Activated T-helper 17 cell treated with anti-CD3 and anti-CD28 coated beads, Interleukin-2, amount 50 U/mL, for 72 hours (primary cell): ENCODE data around the gene TOB1. TPM values are rescaled to one million over a fixed set of nuclear protein-coding genes. Genes with fewer than 3 reads are reported as not detected.
"Not testable (repeated sequence)": the region's sequence is repeated elsewhere in the genome, so short reads cannot be mapped to it uniquely, and the experiment has no call there.

Experiments used
- ATAC-seq: fragments of 150-1000 bp; cut with Tn5 transposase; replicated peaks from 2 replicates; pipeline ENCODE4 v1.10.0; 2021; ENCODE audit warnings: mild to moderate bottlenecking, moderate library complexity
- H3K27ac Mint-ChIP-seq: one replicate; pipeline ENCODE4 v1.8.0; 2022; ENCODE audit warnings: mixed read lengths
- H3K27me3 Mint-ChIP-seq: one replicate; pipeline ENCODE4 v1.8.0; 2022; ENCODE audit warnings: mixed read lengths
- H3K36me3 Mint-ChIP-seq: one replicate; pipeline ENCODE4 v1.8.0; 2022; ENCODE audit warnings: low read depth, mild to moderate bottlenecking, mixed read lengths
- H3K4me1 Mint-ChIP-seq: one replicate; pipeline ENCODE4 v1.8.0; 2022; ENCODE audit warnings: mixed read lengths
- H3K4me3 Mint-ChIP-seq: one replicate; pipeline ENCODE4 v1.8.0; 2022; ENCODE audit warnings: mild to moderate bottlenecking, mixed read lengths
- H3K9me3 Mint-ChIP-seq: one replicate; pipeline ENCODE4 v1.8.0; 2022; ENCODE audit warnings: mixed read lengths
- total RNA-seq, 2 donors: library from RNA; stranded (reverse); gene quantifications; one replicate each; pipeline ENCODE4 v1.2.3, GENCODE V29; 2022

Gene TOB1
- total RNA-seq, 2 donors from 2014 or later: 33.1 to 40.8 TPM

DNA sequence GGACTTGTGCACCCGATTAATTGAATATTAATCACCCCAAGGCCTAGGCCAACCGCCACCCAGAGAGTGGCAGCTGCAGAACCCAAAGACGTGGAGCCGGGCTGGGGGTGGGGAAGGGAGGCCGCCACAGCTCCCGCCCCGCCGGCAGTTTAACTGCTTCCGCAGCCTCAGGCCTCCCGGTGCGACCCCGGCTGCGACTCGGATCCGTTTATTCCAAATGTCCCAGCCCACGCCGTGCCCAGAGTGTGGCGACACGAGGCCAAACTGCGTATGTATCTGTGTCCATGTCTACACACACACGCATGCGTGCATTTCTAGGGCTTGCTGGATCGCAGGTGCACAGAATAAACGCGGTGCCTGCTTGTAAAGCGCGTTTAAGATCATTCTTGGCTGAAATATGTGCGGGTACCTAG lies 802 bp upstream of the TOB1 start:
- Mint-ChIP-seq H3K4me1 (peaks cover 33% of the 10 kb centered on the region), H3K27ac (peak overlapping the region; percentile 96), H3K9me3 (no peaks in the 10 kb centered on the region), H3K27me3 (no peaks in the 10 kb centered on the region), H3K4me3 (peak overlapping the region; percentile 88), H3K36me3 (peaks cover 32% of the 10 kb centered on the region)
- ATAC-seq: peak; percentile 23

DNA sequence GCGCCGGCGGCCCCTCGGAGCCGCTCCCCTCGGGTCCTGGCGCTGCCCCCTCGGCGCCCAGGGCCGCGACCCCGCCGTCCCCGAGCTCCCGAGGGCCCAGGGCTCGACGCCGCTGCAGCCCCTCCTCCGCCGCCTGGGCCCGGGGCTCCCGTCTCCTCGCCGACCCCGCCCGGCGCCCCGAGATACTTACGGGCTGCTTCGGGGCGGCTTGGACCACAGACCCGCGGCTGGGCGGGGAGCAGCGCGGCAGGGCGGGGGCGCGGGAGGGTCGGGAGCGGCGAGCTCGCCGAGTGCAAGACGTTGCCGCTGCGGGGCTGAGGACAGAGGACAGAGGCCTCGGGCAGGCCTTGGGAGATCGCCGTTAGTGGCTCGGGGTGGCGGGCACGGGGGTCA lies 290 bp downstream of the TOB1 start:
- Mint-ChIP-seq H3K27ac (no peak overlapping the region), H3K27me3 (no peaks in the 10 kb centered on the region), H3K9me3 (no peaks in the 10 kb centered on the region), H3K36me3 (peaks cover 43% of the 10 kb centered on the region), H3K4me1 (peaks cover 34% of the 10 kb centered on the region), H3K4me3 (peak overlapping the region; percentile 88)
- ATAC-seq: peak; percentile 9

DNA sequence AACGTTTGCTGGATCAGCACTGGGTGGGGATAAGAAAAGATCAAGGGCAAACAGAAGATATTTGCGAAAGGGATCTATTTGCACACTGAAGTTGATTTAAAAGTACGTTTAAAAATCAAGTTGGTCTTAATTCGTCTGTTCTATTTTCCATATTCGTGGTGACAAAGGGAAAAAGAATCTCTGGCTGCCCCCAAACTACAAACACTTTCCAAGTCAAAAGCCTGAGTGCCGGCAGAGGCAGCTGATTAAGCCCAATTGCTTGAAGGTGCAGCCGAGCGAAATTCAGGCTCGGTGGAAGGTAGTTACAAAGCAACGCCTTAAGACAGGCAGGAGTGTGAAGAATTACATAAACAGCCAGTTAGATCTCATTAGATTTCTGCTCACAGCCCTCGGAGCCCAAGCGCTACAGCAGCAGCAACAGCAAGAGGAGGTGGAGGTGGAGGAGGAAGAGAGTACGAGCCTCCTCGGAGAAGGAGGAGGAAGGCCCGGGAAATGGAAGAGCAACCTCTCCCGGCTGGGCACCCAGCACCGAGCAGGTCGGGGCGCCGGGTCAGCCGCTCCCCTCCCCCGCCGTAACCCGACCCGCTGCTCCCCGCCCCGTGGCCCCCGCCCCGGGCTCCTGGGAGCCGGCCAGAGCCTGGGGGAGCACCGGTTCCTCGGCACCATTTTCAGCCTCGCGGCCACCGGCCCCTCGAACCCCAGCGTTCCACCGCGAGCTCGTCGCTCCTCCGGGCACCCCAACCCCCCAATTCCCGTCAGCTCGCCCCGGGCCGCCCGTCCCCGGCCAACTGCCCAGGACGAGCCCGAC lies 890 bp downstream of the TOB1 start:
- Mint-ChIP-seq H3K27me3 (no peaks in the 10 kb centered on the region), H3K27ac (peak overlapping the region; percentile 92), H3K4me1 (peaks cover 34% of the 10 kb centered on the region), H3K4me3 (peak overlapping the region; percentile 90), H3K9me3 (no peaks in the 10 kb centered on the region), H3K36me3 (peaks cover 43% of the 10 kb centered on the region)
- peak; percentile 3 for ATAC-seq

DNA sequence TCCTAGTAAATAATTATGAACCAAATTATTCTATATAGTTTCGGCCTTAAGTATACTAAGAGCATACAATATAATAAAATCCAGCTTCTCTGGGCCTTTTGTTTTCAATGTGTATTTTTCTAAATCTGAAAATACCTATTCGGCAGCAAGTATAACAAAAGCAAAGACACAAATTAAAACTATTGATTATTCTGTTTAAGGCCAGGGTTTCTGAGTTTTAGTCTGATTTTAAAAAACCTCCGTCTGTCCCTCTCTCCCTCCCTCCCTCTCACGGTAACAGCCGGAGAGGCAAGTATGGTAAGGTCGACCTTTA lies 1.5 kb downstream of the TOB1 start:
- Mint-ChIP-seq H3K4me1 (peaks cover 34% of the 10 kb centered on the region), H3K4me3 (peak overlapping the region; percentile 90), H3K27ac (peak overlapping the region; percentile 92), H3K9me3 (no peaks in the 10 kb centered on the region), H3K27me3 (no peaks in the 10 kb centered on the region), H3K36me3 (peaks cover 43% of the 10 kb centered on the region)
- no peak for ATAC-seq

DNA sequence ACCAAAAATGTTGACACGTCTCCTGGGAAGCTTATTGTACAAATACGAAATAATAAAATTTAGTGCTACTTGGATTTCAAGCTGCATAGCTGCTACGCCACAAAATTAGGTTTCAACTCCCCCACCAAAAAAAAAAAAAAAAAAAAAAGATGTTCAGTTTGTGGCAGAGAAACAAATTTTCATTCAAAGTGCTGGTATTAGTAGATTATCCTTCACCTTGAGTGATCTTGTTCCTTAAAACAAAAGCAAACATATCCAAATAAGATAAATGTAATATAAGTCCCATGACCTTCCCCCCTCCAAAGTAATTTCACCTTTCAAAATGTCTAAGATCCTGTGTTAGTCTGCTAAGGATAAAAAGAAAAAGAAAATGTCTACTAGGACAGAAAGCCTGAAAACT lies 2.2 kb downstream of the TOB1 start:
- no peak for ATAC-seq
- Mint-ChIP-seq H3K27me3 (no peaks in the 10 kb centered on the region), H3K4me1 (peaks cover 34% of the 10 kb centered on the region), H3K36me3 (peaks cover 43% of the 10 kb centered on the region), H3K4me3 (peak overlapping the region; percentile 90), H3K9me3 (no peaks in the 10 kb centered on the region), H3K27ac (peak overlapping the region; percentile 92)

DNA sequence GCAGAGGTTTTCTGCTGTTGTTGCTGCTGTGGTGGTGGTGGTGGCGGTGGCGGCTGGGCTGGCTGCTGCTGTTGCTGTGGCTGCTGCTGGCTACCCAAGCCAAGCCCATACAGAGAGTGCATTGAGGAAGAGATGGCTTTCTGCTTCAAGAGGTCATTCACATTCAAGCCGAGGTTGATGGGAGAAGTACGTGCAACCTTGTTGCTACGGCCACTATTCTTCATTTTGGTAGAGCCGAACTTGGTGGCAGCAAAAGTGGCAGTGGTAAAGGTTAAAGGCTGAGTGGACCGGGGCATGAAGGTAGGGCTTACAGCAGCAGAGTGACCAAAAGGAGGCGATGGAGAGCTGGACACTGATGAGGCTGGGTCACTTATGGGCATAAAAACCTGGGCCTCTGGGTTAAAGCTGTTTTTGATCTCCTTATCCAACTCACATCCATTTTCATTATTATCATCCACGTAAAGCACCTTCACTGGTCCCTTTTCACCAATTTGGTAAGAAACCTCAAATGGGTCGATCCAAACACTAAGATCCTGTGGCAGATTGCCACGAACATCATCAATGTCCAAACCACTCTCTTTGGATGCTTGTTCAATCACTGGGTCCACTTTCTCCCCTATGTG lies 2.8 kb downstream of the TOB1 start:
- Mint-ChIP-seq H3K4me3 (peak overlapping the region; percentile 90), H3K9me3 (no peaks in the 10 kb centered on the region), H3K36me3 (peaks cover 43% of the 10 kb centered on the region), H3K27me3 (no peaks in the 10 kb centered on the region), H3K4me1 (peaks cover 33% of the 10 kb centered on the region), H3K27ac (peak overlapping the region; percentile 92)
- no peak for ATAC-seq

DNA sequence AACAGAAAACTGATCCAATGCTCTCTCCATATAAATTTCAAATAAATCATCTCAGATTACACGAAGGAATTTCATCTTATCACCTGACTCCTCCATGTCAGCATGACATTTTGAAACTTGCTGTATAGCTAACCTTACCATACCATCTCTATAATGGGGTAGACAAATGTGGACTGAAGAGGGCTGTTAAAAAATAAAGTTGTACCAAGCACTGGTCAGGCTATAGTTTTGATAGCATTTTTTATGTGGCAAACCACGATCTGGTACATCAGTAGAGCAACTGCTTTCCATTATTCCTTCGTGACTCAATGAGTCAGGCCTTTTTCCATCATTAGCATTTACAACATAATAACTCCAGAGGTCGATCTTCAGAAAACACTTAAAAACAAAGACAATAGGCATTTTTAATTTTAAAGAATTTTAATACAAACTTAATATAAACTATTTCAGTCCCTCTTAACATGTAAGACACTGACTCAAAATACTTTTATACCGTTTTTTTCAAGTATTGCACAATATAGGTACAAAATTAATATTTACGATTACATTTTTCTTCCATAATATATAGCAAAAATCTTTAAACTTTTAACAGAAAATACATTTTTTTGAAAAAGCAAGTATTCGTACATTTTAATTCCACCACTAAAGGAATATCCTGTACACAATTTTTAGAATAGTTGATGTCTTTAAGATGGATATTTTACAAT lies 4.2 kb downstream of the TOB1 start:
- Mint-ChIP-seq H3K27ac (no peak overlapping the region), H3K4me1 (peaks cover 27% of the 10 kb centered on the region)

DNA sequence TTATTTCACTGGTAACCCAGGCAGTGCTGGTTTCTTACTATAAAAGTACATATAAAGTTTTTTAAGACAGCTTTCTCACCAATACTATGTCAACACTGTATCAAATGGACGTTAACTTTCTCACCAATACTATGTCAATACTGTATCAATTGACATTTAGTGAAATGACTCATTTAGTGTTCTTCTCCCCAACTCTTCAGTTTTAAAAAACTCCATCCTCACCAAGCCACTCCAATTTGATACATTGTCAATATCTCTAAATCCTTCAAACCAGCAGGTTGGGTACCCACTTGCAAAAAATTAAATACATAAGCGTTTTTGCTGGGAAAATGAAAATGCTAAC lies 4.8 kb downstream of the TOB1 start:
- H3K4me1 Mint-ChIP-seq: peaks cover 27% of the 10 kb centered on the region
- H3K36me3 Mint-ChIP-seq: peaks cover 43% of the 10 kb centered on the region
- peak overlapping the region; percentile 32 for H3K4me3 Mint-ChIP-seq
- H3K9me3 Mint-ChIP-seq: no peaks in the 10 kb centered on the region
- no peak for ATAC-seq
- no peaks in the 10 kb centered on the region for H3K27me3 Mint-ChIP-seq
- no peak overlapping the region for H3K27ac Mint-ChIP-seq

More for the DNA sequence above, 4.2 kb downstream of the TOB1 start:
- no peak for ATAC-seq
- Mint-ChIP-seq H3K9me3 (no peaks in the 10 kb centered on the region), H3K36me3 (peaks cover 43% of the 10 kb centered on the region), H3K4me3 (peak overlapping the region; percentile 32), H3K27me3 (no peaks in the 10 kb centered on the region)

DNA sequence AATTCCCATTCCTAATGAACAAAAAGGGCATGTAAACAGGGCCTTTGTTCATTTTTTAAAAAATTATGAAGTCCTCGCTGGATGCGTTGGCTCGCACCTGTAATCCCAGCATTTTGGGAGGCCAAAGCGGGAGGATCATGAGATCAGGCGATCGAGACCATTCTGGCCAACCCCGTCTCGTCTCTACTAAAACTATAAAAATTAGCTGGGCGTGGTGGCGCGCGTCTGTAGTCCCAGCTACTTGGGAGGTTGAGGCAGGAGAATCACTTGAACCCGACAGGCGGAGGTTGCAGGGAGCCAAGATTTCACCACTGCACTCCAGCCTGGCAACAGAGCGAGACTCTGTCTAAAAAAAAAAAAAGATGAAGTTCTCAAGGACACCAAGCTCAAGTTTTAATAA lies 6.4 kb downstream of the TOB1 start:
- H3K27me3 Mint-ChIP-seq, H3K4me3 Mint-ChIP-seq, H3K9me3 Mint-ChIP-seq, ATAC-seq, H3K27ac Mint-ChIP-seq: not testable (repeated sequence)
- Mint-ChIP-seq H3K4me1 (peaks cover 27% of the 10 kb centered on the region), H3K36me3 (peaks cover 35% of the 10 kb centered on the region)

DNA sequence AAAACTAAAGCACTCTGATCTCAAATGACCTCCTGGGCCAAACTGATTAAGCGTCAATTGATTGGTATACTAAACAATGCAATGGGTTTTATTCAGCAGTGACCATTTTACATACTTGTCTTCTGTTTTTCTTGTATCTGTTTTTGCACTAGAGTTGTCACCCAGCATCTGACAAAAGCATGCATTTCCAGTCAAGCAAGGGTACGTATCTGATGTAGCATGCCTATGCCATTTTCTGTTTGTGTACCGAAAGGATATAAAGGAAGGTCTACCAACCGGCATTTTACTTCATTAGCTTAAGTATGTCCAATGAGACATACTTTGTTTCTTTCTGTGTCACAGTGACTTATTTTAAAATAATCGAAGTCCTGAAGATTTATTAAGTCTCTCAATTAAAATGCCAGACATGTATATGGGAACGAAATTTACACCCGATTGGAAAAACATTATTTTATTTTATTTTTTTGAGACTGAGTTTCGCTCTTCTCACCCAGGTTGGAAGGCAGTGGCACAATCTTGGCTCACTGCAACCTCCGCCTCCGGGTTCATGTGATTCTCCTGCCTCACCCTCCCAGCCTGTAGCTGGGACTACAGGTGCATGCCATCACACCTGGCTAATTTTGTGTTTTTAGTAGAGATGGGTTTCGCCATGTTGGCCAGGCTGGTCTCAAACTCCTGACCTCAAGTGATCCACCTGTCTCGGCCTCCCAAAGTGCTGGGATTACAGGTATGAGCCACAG lies 7.5 kb downstream of the TOB1 start:
- peaks cover 25% of the 10 kb centered on the region for H3K36me3 Mint-ChIP-seq
- no peaks in the 10 kb centered on the region for H3K27me3 Mint-ChIP-seq
- no peak overlapping the region for H3K4me3 Mint-ChIP-seq
- H3K4me1 Mint-ChIP-seq: peaks cover 19% of the 10 kb centered on the region
- no peaks in the 10 kb centered on the region for H3K9me3 Mint-ChIP-seq
- ATAC-seq: no peak
- no peak overlapping the region for H3K27ac Mint-ChIP-seq

DNA sequence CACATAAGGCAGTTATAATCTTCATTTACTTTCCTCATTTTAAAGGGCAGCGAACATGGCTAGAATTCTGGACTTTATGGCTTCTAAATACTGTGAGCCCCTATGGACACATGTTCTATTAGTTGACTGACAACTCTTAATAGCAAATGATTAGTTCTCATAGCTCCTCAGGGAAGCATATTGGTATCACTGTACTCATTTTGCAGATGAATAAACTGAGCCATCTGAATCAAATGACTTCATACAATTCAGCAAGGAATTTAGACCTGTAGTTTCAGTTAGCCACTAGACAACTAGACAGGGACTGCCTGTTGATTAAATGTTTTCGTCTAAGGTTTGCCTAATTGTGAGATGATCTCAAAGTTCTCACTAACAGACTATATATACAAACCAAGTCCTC lies 9.7 kb downstream of the TOB1 start:
- peaks cover 2% of the 10 kb centered on the region for H3K4me1 Mint-ChIP-seq
- no peak overlapping the region for H3K27ac Mint-ChIP-seq
- H3K27me3 Mint-ChIP-seq: no peaks in the 10 kb centered on the region
- no peaks in the 10 kb centered on the region for H3K9me3 Mint-ChIP-seq
- no peak for ATAC-seq
- H3K4me3 Mint-ChIP-seq: no peak overlapping the region
- peaks cover 5% of the 10 kb centered on the region for H3K36me3 Mint-ChIP-seq

DNA sequence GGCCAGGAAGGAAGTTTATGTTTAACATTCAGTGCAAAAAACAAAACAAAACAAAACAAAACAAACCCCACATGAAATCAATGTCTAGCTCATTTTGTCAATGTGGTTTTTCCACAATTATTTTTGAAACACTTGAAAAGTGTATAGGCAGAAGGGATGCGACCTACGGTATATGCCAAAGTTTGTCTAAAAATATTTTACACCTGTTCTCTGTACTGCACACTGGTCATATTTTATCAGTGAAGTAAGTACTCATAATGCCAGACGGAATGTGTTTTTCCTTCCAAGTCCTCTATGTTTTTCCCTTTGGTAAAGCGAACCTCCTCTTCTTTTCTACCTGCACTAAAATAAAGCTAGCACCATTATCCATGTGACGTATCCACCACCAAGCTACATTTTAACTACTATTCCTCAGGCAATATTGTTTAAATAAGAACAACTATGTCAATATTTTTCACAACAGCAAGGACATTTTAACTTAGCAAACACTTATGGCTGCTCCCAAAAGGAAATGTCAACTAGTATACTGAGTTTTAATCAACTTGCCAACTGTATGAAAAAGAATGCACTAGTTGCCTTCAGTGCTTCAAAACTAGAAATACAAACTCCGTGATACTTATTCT lies 10.3 kb downstream of the TOB1 start:
- Mint-ChIP-seq H3K36me3 (no peaks in the 10 kb centered on the region), H3K9me3 (no peaks in the 10 kb centered on the region), H3K27me3 (no peaks in the 10 kb centered on the region), H3K4me1 (no peaks in the 10 kb centered on the region), H3K4me3 (no peak overlapping the region), H3K27ac (no peak overlapping the region)
- no peak for ATAC-seq

DNA sequence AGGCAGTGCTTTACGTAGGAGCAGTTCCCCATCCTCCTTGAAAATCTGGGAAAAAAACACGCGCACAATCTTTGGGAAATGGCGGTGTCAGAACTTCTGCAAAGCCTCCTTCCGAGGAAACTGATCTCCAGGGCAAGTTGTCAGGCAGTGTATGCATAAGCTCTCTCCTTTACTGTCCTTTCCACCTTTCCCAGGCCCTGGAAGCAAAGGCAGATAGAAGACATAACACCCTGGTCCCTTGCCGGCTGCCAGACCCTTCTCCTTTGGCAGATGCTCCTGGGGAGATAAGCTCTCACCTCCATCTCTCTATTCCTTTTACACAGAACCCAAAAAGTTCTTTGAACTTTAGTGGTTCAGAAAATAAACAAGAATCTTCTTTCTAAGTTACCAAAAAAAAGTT lies 12.4 kb downstream of the TOB1 start:
- ATAC-seq: no peak
- H3K27me3 Mint-ChIP-seq: no peaks in the 10 kb centered on the region
- no peak overlapping the region for H3K4me3 Mint-ChIP-seq
- no peaks in the 10 kb centered on the region for H3K9me3 Mint-ChIP-seq
- no peaks in the 10 kb centered on the region for H3K4me1 Mint-ChIP-seq
- H3K36me3 Mint-ChIP-seq: no peaks in the 10 kb centered on the region
- H3K27ac Mint-ChIP-seq: peak overlapping the region; percentile 57

DNA sequence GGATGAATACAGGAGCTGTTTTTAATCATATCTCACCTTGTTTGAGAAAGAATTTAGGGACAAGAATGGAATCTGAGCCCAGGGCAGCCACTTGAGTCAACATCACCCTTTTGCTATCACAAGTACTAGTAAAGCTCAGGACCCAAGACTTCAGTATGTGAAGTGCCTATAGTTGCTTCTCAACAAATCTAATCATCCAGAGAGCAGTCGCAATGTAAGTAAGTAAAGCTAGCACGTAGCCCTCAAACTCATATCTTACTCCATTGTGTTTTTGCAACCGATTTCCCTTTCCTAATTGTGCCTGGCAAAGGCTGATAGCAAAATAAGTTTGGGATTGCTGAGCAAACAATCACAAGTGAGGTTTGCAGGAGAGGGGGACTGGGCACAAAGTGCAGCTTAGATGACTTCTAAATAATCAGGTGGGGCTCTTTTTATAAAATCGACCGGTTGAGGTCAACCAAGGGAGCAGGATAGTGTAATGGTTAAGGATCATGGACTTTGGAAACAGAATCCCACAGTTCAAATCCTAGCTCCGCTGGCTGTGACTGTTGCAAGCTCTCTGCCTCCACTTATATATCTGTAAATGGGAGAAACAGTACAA lies 13.0 kb downstream of the TOB1 start:
- Mint-ChIP-seq H3K36me3 (no peaks in the 10 kb centered on the region), H3K4me1 (no peaks in the 10 kb centered on the region), H3K4me3 (peak overlapping the region; percentile 70), H3K27ac (peak overlapping the region; percentile 91), H3K9me3 (no peaks in the 10 kb centered on the region), H3K27me3 (no peaks in the 10 kb centered on the region)
- no peak for ATAC-seq
